HepG2 (cell line): ENCODE results near the gene RTP5. TPM values are rescaled to one million over a fixed set of nuclear protein-coding genes. Genes with fewer than 3 reads are reported as not detected.
"Not testable (repeated sequence)": the region's sequence is repeated elsewhere in the genome, so short reads cannot be mapped to it uniquely, and the experiment has no call there.

Source experiments
- ATAC-seq: fragments of 200-7000 bp; cut with Tn5 transposase; 3 replicates; pipeline ENCODE4 v1.9.1; 2020; ENCODE audit warnings: mild to moderate bottlenecking, moderate library complexity
- BruUV-seq: library from RNA; stranded (reverse); fragments of 400-500 nt; replicated peaks from 2 replicates; lab custom pipeline; 2021; lab: Mats Ljungman, UMichigan
- CTCF ChIA-PET: fragments of 300-600 bp; formaldehyde crosslinking; extraction: SDS; loops from one replicate; lab custom pipeline; 2021; ENCODE audit warnings: low total read pairs, inconsistent platforms, low intra/inter-chr PET ratio; lab: Yijun Ruan, JAX
- POLR2A ChIA-PET: fragments of 350-600 bp; sonication (Branson Sonifier 250); formaldehyde crosslinking; loops from one replicate; lab custom pipeline; 2020; ENCODE audit warnings: antibody characterized with exemption, inconsistent platforms; lab: Yijun Ruan, JAX
- DNase-seq: peaks from one replicate; pipeline ENCODE4 v3.0.0-alpha.2; 2015; ENCODE audit warnings: low spot score
- FAIRE-seq: peaks from 3 replicates; lab custom pipeline; 2011; peaks lifted over from hg19 to GRCh38; lab: Jason Lieb, UNC
- H2AFZ ChIP-seq: one replicate; pipeline ENCODE4 v1.6.1; 2011; ENCODE audit warnings: low read length, inconsistent platforms
- H3K27ac ChIP-seq: fragments of 300-600 bp; 3 replicates; pipeline ENCODE4 v1.8.0; 2011; ENCODE audit warnings: mixed run types, mild to moderate bottlenecking, mixed read lengths, low read length, inconsistent platforms; ENCODE audit not compliant: insufficient read depth; ENCODE audit errors: extremely low read length
- H3K27me3 ChIP-seq, 2 experiments: fragments of 200-600 bp in 1 of 2; 2 replicates in 1 of 2; 3 replicates in 1 of 2; pipeline versions ENCODE4 v1.6.0 to v1.8.0; 2011; ENCODE audit warnings: low read length in 2 of 2, mild to moderate bottlenecking in 2 of 2, moderate library complexity in 2 of 2, inconsistent platforms in 1 of 2; ENCODE audit not compliant: insufficient read depth in 2 of 2, control insufficient read depth in 1 of 2
- H3K36me3 ChIP-seq, 2 experiments: fragments of 200-600 bp in 1 of 2; replicated peaks in 1 of 2; 2 replicates in 1 of 2; 3 replicates in 1 of 2; pipeline versions ENCODE4 v1.5.1 to v1.8.0; 2011; ENCODE audit warnings: low read length in 2 of 2, inconsistent platforms in 1 of 2; ENCODE audit not compliant: insufficient read depth in 2 of 2, control insufficient read depth in 1 of 2
- H3K4me1 ChIP-seq: 2 replicates; pipeline ENCODE4 v1.5.1; 2012; ENCODE audit warnings: low read length, inconsistent platforms; ENCODE audit not compliant: insufficient read depth
- H3K4me2 ChIP-seq: 2 replicates; pipeline ENCODE4 v1.6.0; 2011; ENCODE audit warnings: low read depth, low read length, inconsistent platforms
- H3K4me3 ChIP-seq, 3 experiments: fragments of 200-600 bp in 1 of 3; sonication (generic), shearing (Covaris generic) in 1 of 3; replicated peaks in 1 of 3; 2 replicates each; pipeline ENCODE4 v1.5.1; 2011 to 2016; ENCODE audit warnings: low read length in 3 of 3, inconsistent platforms in 2 of 3, low read depth in 2 of 3, mild to moderate bottlenecking in 2 of 3, control low read depth in 1 of 3, mixed read lengths in 1 of 3; ENCODE audit not compliant: insufficient read depth in 1 of 3
- H3K79me2 ChIP-seq: one replicate; pipeline ENCODE4 v1.6.1; 2011; ENCODE audit warnings: low read length, inconsistent platforms; ENCODE audit not compliant: insufficient read depth
- H3K9ac ChIP-seq: 2 replicates; pipeline ENCODE4 v1.6.0; 2011; ENCODE audit warnings: mild to moderate bottlenecking, low read depth, low read length, inconsistent platforms; ENCODE audit not compliant: insufficient read depth
- H3K9me3 ChIP-seq: 2 replicates; pipeline ENCODE4 v1.5.1; 2012; ENCODE audit warnings: mild to moderate bottlenecking, low read length
- H4K20me1 ChIP-seq: 2 replicates; pipeline ENCODE4 v1.6.0; 2011; ENCODE audit warnings: inconsistent platforms, mild to moderate bottlenecking, low read length, moderate library complexity; ENCODE audit not compliant: insufficient read depth
- E2F1 ChIP-seq: sonication (generic); formaldehyde crosslinking; IDR thresholded peaks from 2 replicates; pipeline ENCODE4 v1.5.0; 2020; ENCODE audit warnings: missing genetic modification reagents
- ETV6 ChIP-seq: sonication (generic); formaldehyde crosslinking; conservative IDR thresholded peaks from 2 replicates; pipeline ENCODE4 v1.4.0; 2020; ENCODE audit warnings: missing genetic modification reagents
- HMGXB4 ChIP-seq, 2 experiments: sonication (generic) in 1 of 2; formaldehyde crosslinking in 1 of 2; IDR thresholded peaks; 2 replicates each; pipeline versions ENCODE4 v1.4.0 to v1.6.1; 2018 to 2020; ENCODE audit warnings: missing genetic modification reagents in 2 of 2, borderline replicate concordance in 1 of 2, low read depth in 1 of 2, mild to moderate bottlenecking in 1 of 2, missing biosample characterization in 1 of 2
- SPEN ChIP-seq: sonication (generic); formaldehyde crosslinking; IDR thresholded peaks from 2 replicates; pipeline ENCODE4 v1.5.1; 2020; ENCODE audit warnings: low read depth, mild to moderate bottlenecking, missing genetic modification reagents
- ZBTB4 ChIP-seq: sonication (generic); formaldehyde crosslinking; IDR thresholded peaks from 2 replicates; pipeline ENCODE4 v1.4.0; 2020; ENCODE audit warnings: missing genetic modification reagents, mild to moderate bottlenecking, borderline replicate concordance
- ZNF33A ChIP-seq: sonication (generic); formaldehyde crosslinking; IDR thresholded peaks from 2 replicates; pipeline ENCODE4 v1.5.1; 2020; ENCODE audit warnings: missing genetic modification reagents, mild to moderate bottlenecking, moderate library complexity, borderline replicate concordance
- ZNF737 ChIP-seq: sonication (generic); formaldehyde crosslinking; IDR thresholded peaks from 2 replicates; pipeline ENCODE4 v1.5.0; 2020; ENCODE audit warnings: missing genetic modification reagents, mild to moderate bottlenecking, borderline replicate concordance
- WGBS: methylation state at CpG from one replicate; pipeline ENCODE4 v1.1.6; 2017; ENCODE audit warnings: low lambda C conversion rate; 5-methylcytosine and 5-hydroxymethylcytosine counted together
- in situ Hi-C: cut with HindIII; loops from 2 replicates; pipeline ENCODE4 v1.10.0; 2017; ENCODE audit warnings: low pct_unique_long_range_greater_than_20kb; ENCODE audit not compliant: extremely low pct_ligation_motif_present
- intact Hi-C: fragments of 100-400 bp; cut with micrococcal nuclease; formaldehyde crosslinking; loops from one replicate; pipeline ENCODE4 v1.10.0; 2022; ENCODE audit not compliant: unreplicated experiment
- polyA plus RNA-seq, 8 experiments: library from polyadenylated mRNA; depleted of rRNA in 3 of 8; stranded (reverse) in 7 of 8; unstranded in 1 of 8; fragments of >200 nt; fragmentation: Illumina TruSeq in 4 of 8; extraction: Trizol in 4 of 8; gene quantifications; 2 replicates each; pipeline versions ENCODE4 v1.2.1 to v1.2.3, GENCODE V29; 2011 to 2016; ENCODE audit warnings: low read depth in 4 of 8, missing spikeins in 1 of 8, mixed read lengths in 1 of 8; ENCODE audit not compliant: insufficient read depth in 1 of 8
- total RNA-seq, 5 experiments: library from RNA; depleted of rRNA; stranded (reverse); fragments of >200 nt; fragmentation: Illumina TruSeq; extraction: Trizol; gene quantifications; 2 replicates each; pipeline ENCODE4 v1.2.3, GENCODE V29; 2016; ENCODE audit warnings: low read depth in 1 of 5
- TF ChIP-seq, protein P1 (sequence below): sonication (generic); formaldehyde crosslinking; IDR thresholded peaks from 2 replicates; pipeline ENCODE4 v1.5.0; 2020; ENCODE audit warnings: missing genetic modification reagents

RTP5 gene
- total and polyA plus RNA-seq, 2 of the 13 experiments (the other 11 are each of a cell fraction or from before 2014, with no cell fraction given), result not detected

DNA sequence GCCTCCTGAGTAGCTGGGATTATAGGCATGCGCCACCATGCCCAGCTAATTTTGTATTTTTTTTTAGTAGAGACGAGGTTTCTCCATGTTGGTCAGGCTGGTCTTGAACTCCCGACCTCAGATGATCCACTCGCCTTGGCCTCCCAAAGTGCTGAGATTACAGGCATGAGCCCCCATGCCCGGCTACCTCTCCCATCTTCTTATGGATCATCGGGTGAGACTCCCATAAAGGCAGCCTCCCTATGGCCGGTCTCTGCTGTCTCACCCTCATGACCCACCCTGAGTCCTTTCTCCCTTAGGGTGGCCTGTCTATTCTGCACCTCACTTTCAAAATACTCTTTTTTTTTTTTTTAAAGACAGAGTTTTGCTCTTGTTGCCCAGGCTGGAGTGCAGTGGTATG is 38.3 kb downstream of the RTP5 start:
- H2AFZ ChIP-seq, ATAC-seq, H3K4me3 ChIP-seq, FAIRE-seq, H3K9me3 ChIP-seq, H3K27ac ChIP-seq, in situ Hi-C loops, BruUV-seq, DNase-seq, H3K9ac ChIP-seq, H3K4me2 ChIP-seq, H3K79me2 ChIP-seq, CTCF ChIA-PET, intact Hi-C loops, H4K20me1 ChIP-seq, POLR2A ChIA-PET, H3K36me3 ChIP-seq: not testable (repeated sequence)
- 67% methylated on average over 7 of the region's 7 CpGs for WGBS
- Histone ChIP-seq H3K4me1 (peaks cover 34% of the 10 kb centered on the region), H3K27me3 (peaks cover 19 to 76% of the 10 kb centered on the region in 2 experiments)

DNA sequence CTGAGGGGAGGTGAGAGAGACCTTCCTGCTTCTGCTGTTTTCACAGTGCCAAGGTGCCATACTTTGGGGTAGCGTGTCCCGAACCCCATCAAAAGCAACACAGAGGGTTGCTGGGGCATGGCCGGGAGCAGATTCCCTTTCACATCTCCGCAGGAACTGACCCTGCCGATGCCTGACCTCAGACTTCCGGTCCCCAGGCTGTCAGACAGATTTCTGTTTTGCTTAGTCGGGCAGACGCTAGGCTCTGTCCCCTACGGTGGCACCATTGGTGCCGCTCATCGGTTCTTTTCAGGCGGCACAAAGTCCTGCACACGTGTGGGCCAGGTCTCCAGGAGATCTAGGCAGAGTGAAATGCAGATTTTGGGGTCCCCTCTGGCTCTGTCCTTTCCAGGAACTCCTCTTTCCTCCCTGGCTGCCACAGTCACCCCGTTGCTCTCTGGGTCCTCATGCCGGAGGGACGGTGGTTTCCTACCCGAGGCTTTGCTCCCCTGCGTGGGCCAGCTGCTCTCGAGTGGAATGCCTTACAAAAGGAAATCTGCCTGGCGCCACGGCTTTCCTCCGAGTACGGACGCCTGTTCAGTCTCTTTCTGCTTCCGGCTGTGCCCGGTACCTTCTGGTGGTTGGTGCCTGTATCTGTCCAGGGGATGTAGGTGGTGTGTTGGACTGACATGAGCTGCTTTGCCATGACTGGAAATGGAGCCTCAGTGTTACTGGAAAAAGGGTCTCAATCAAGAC is 39.3 kb downstream of the RTP5 start:
- FAIRE-seq (no peak), DNase-seq (no peak), ATAC-seq (no peak)
- Histone ChIP-seq H3K36me3 (no peaks in the 10 kb centered on the region), H3K27me3 (peaks cover 17 to 74% of the 10 kb centered on the region in 2 experiments), H3K4me1 (peaks cover 34% of the 10 kb centered on the region), H2AFZ (no peak overlapping the region), H4K20me1 (no peaks in the 10 kb centered on the region), H3K4me2 (no peak overlapping the region), H3K9ac (no peak overlapping the region), H3K27ac (no peak overlapping the region), H3K79me2 (no peaks in the 10 kb centered on the region), H3K4me3 (no peak overlapping the region), H3K9me3 (no peaks in the 10 kb centered on the region)
- 67% methylated on average over 26 of the region's 26 CpGs for WGBS
- no TSS peak for BruUV-seq
- CTCF ChIA-PET, result no interaction called here
- POLR2A ChIA-PET, result no interaction called here
- in situ Hi-C loops (no loop called here), intact Hi-C loops (no loop called here)
- TF ChIP-seq ZNF737 (no peak), HMGXB4 (CRISPR knock-in tag; IDR thresholded peaks at IDR 0.05; ENCODE audit: borderline replicate concordance in 1 of 2, low read depth in 1 of 2) (no peak), ZBTB4 (no peak), E2F1 (CRISPR knock-in tag) (no peak), SPEN (no peak), ETV6 (CRISPR knock-in tag) (no peak), ZNF33A (CRISPR knock-in tag) (no peak)
- TF ChIP-seq, protein P1, sequence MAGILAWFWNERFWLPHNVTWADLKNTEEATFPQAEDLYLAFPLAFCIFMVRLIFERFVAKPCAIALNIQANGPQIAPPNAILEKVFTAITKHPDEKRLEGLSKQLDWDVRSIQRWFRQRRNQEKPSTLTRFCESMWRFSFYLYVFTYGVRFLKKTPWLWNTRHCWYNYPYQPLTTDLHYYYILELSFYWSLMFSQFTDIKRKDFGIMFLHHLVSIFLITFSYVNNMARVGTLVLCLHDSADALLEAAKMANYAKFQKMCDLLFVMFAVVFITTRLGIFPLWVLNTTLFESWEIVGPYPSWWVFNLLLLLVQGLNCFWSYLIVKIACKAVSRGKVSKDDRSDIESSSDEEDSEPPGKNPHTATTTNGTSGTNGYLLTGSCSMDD, result no peak
